Testis (tissue), 3 donors: ENCODE data around the gene C1orf198. TPM values are rescaled to one million over a fixed set of nuclear protein-coding genes. Genes with fewer than 3 reads are reported as not detected.

ENCODE experiments used
- DNase-seq: peaks from one replicate; pipeline ENCODE4 v3.0.0-alpha.2; 2019
- H3K27ac ChIP-seq, 2 donors: fragments of 200-600 bp; sonication (generic); one replicate each; pipeline ENCODE4 v1.5.1; 2019
- H3K27me3 ChIP-seq: fragments of 200-600 bp; sonication (generic); one replicate; pipeline ENCODE4 v1.5.1; 2019
- H3K36me3 ChIP-seq: fragments of 200-600 bp; sonication (generic); one replicate; pipeline ENCODE4 v1.5.1; 2017; ENCODE audit warnings: low read depth; ENCODE audit errors: missing control alignments
- H3K4me1 ChIP-seq: fragments of 200-600 bp; sonication (generic); one replicate; pipeline ENCODE4 v1.5.1; 2019
- H3K4me3 ChIP-seq, 2 donors: fragments of 200-600 bp; sonication (generic); one replicate each; pipeline ENCODE4 v1.5.1; 2017 to 2019
- H3K9me3 ChIP-seq: fragments of 200-600 bp; sonication (generic); one replicate; pipeline ENCODE4 v1.5.1; 2017
- CTCF ChIP-seq, 3 experiments: fragments of 450-650 bp in 2 of 3; fragments of 200-600 bp in 1 of 3; sonication (generic) in 1 of 3; IDR thresholded peaks; one replicate each; pipeline ENCODE4 v1.5.1; 2016 to 2019; ENCODE audit warnings: antibody characterized with exemption in 3 of 3, mild to moderate bottlenecking in 2 of 3, moderate library complexity in 1 of 3
- POLR2A ChIP-seq: fragments of 450-650 bp; IDR thresholded peaks from one replicate; pipeline ENCODE4 v1.6.1; 2017; ENCODE audit warnings: antibody characterized with exemption, mild to moderate bottlenecking, moderate library complexity
- WGBS, 2 donors: methylation state at CpG; one replicate each; pipeline ENCODE4 v1.1.5; 2018; 5-methylcytosine and 5-hydroxymethylcytosine counted together
- intact Hi-C: fragments of 100-400 bp; cut with DNase I; formaldehyde crosslinking; loops from one replicate; pipeline ENCODE4 v1.15.1; 2023; ENCODE audit warnings: low total_unique reads
- polyA plus RNA-seq: library from polyadenylated mRNA; stranded (reverse); fragments of 350-450 nt; fragmentation: Illumina TruSeq; extraction: RNeasy Lipid Tissue Mini Kit (QIAGEN cat#74804); gene quantifications from one replicate; pipeline ENCODE4 v1.2.3, GENCODE V29; 2014; ENCODE audit warnings: low read depth, low replicate concordance; ENCODE audit not compliant: insufficient read depth
- total RNA-seq, 2 donors: library from RNA; depleted of rRNA; stranded (reverse); fragments of >200 nt; gene quantifications; one replicate each; pipeline ENCODE4 v1.2.3, GENCODE V29; 2016

Gene C1orf198
- total and polyA plus RNA-seq, 3 donors from 2014 or later: 14.6 to 26.6 (median 20.2) TPM

GRCh38 chr1:230807029-230807428 lies 61.3 kb downstream of the C1orf198 start:
- no peaks in the 10 kb centered on the region for H3K9me3 ChIP-seq
- no peaks in the 10 kb centered on the region for H3K27me3 ChIP-seq
- 91 to 100% methylated on average over 5 of the region's 5 CpGs for WGBS, 2 donors
- H3K4me1 ChIP-seq: no peaks in the 10 kb centered on the region
- intact Hi-C loops: no loop called here
- no peak overlapping the region for H3K4me3 ChIP-seq
- DNase-seq: no peak
- H3K27ac ChIP-seq: no peak overlapping the region
- no peaks in the 10 kb centered on the region for H3K36me3 ChIP-seq
- no peak for TF ChIP-seq POLR2A
- no peak for TF ChIP-seq CTCF (IDR thresholded peaks at IDR 0.05)

- Histone ChIP-seq H3K27me3 (no peaks in the 10 kb centered on the region), H3K4me1 (no peaks in the 10 kb centered on the region), H3K4me3 (no peak overlapping the region), H3K36me3 (no peaks in the 10 kb centered on the region), H3K27ac (no peak overlapping the region), H3K9me3 (no peaks in the 10 kb centered on the region)
- TF ChIP-seq POLR2A (no peak), CTCF (IDR thresholded peaks at IDR 0.05) (no peak)
- no peak for DNase-seq
- 85 to 95% methylated on average over 2 of the region's 2 CpGs for WGBS, 2 donors
- intact Hi-C loops: no loop called here
Observed at GRCh38 chr1:230806552-230806951, 61.8 kb downstream of the C1orf198 start.

- H3K4me3 ChIP-seq: no peak overlapping the region
- no peaks in the 10 kb centered on the region for H3K9me3 ChIP-seq
- no peak overlapping the region for H3K27ac ChIP-seq
- 87 to 93% methylated on average over 2 of the region's 2 CpGs for whole genome bisulfite sequencing, 2 donors
- no peaks in the 10 kb centered on the region for H3K27me3 ChIP-seq
- no peaks in the 10 kb centered on the region for H3K4me1 ChIP-seq
- H3K36me3 ChIP-seq: no peaks in the 10 kb centered on the region
- intact Hi-C loops: no loop called here
- no peak for TF ChIP-seq POLR2A
- TF ChIP-seq CTCF (IDR thresholded peaks at IDR 0.05): no peak
- DNase-seq: no peak
Observed at GRCh38 chr1:230804396-230804795, 63.9 kb downstream of the C1orf198 start.

GRCh38 chr1:230800891-230801840 lies 67.2 kb downstream of the C1orf198 start:
- intact Hi-C loops: no loop called here
- DNase-seq: no peak

More at GRCh38 chr1:230800891-230801840, 67.2 kb downstream of the C1orf198 start:
- H3K4me1 ChIP-seq: no peaks in the 10 kb centered on the region
- WGBS, 2 donors: 88 to 91% methylated on average over 9 of the region's 9 CpGs
- no peaks in the 10 kb centered on the region for H3K27me3 ChIP-seq
- H3K36me3 ChIP-seq: no peaks in the 10 kb centered on the region
- no peak overlapping the region for H3K27ac ChIP-seq
- no peaks in the 10 kb centered on the region for H3K9me3 ChIP-seq
- TF ChIP-seq CTCF (IDR thresholded peaks at IDR 0.05): no peak
- TF ChIP-seq POLR2A: no peak
- no peak overlapping the region for H3K4me3 ChIP-seq
